Mucosa of descending colon (tissue), 3 donors: ENCODE results near the gene TNFRSF6B. TPM values are rescaled to one million over a fixed set of nuclear protein-coding genes. Genes with fewer than 3 reads are reported as not detected.

Source experiments
- ATAC-seq: fragments of 200-7000 bp; cut with Tn5 transposase; one replicate; pipeline ENCODE4 v1.9.1; 2020; ENCODE audit warnings: mild to moderate bottlenecking, moderate library complexity
- DNase-seq, 3 donors: peaks; one replicate each; pipeline ENCODE4 v3.0.0-alpha.2; 2020
- H3K36me3 ChIP-seq: fragments of 200-600 bp; one replicate; pipeline ENCODE4 v1.8.0; 2021; ENCODE audit warnings: low read depth, mild to moderate bottlenecking
- H3K4me1 ChIP-seq: fragments of 200-600 bp; one replicate; pipeline ENCODE4 v1.8.0; 2021; ENCODE audit warnings: low read depth, mild to moderate bottlenecking
- H3K4me3 ChIP-seq: fragments of 200-600 bp; one replicate; pipeline ENCODE4 v1.8.0; 2021; ENCODE audit warnings: mild to moderate bottlenecking
- H3K9me3 ChIP-seq: fragments of 200-600 bp; one replicate; pipeline ENCODE4 v1.8.0; 2021; ENCODE audit warnings: mild to moderate bottlenecking
- CTCF ChIP-seq: fragments of 200-600 bp; IDR thresholded peaks from one replicate; pipeline ENCODE4 v1.8.0; 2022; ENCODE audit warnings: antibody characterized with exemption, mild to moderate bottlenecking
- intact Hi-C, 2 donors: fragments of 100-400 bp; cut with DNase I in 1 of 2; cut with micrococcal nuclease in 1 of 2; formaldehyde crosslinking; loops; one replicate each; pipeline versions ENCODE4 v1.11.0 to v1.11.1; 2022; cut with DNase I, micrococcal nuclease
- total RNA-seq, 3 donors: library from RNA; stranded (reverse); fragmentation: NEBNext Ultra II Directional in 2 of 3; extraction: Animal tissue kit (Norgen Biotek cat#: 25700) in 2 of 3; gene quantifications; one replicate each; pipeline versions ENCODE4 v1.2.1 to v1.2.4, GENCODE V29; 2021 to 2023
- donor health status: DM: no; HTN: no; CAD: no; lungs with moderate emphysema.
- donor health status: DM: no; HTN: no; CAD: no.
- donor health status: DM: no; HTN: yes; CAD: no.

Gene TNFRSF6B
- total RNA-seq, 3 donors from 2014 or later = 19.7 TPM; not detected in 2

- Histone ChIP-seq H3K36me3 (no peaks in the 10 kb centered on the region), H3K4me3 (no peak overlapping the region), H3K4me1 (peaks cover 35% of the 10 kb centered on the region), H3K9me3 (no peaks in the 10 kb centered on the region)
- no peak for ATAC-seq
- TF ChIP-seq CTCF = no peak
- intact Hi-C loops = no loop called here
- DNase-seq = peak in 1 of 3 donors; percentile 56
Observed at GRCh38 chr20:63699466-63700198, 3.2 kb downstream of the TNFRSF6B start.

GRCh38 chr20:63700199-63701050 is 4.0 kb downstream of the TNFRSF6B start:
- DNase-seq = peak in 1 of 3 donors; percentile 51
- H3K9me3 ChIP-seq = no peaks in the 10 kb centered on the region
- no peak for ATAC-seq
- no peak overlapping the region for H3K4me3 ChIP-seq
- no peak for TF ChIP-seq CTCF
- H3K36me3 ChIP-seq = no peaks in the 10 kb centered on the region
- intact Hi-C loops = no loop called here
- H3K4me1 ChIP-seq = peaks cover 35% of the 10 kb centered on the region

- intact Hi-C loops = no loop called here
- Histone ChIP-seq H3K4me1 (peaks cover 35% of the 10 kb centered on the region), H3K36me3 (no peaks in the 10 kb centered on the region), H3K4me3 (no peak overlapping the region), H3K9me3 (no peaks in the 10 kb centered on the region)
- TF ChIP-seq CTCF = no peak
- peak in 1 of 3 donors; percentile 49 for DNase-seq
- ATAC-seq = no peak
Observed at GRCh38 chr20:63701051-63701328, 4.5 kb downstream of the TNFRSF6B start.

GRCh38 chr20:63701329-63702035 is 5.0 kb downstream of the TNFRSF6B start:
- Histone ChIP-seq H3K9me3 (no peaks in the 10 kb centered on the region), H3K4me1 (peaks cover 35% of the 10 kb centered on the region), H3K4me3 (no peak overlapping the region), H3K36me3 (no peaks in the 10 kb centered on the region)
- DNase-seq = peak in 1 of 3 donors; percentile 57
- no peak for ATAC-seq
- TF ChIP-seq CTCF = no peak
- intact Hi-C loops = no loop called here

- TF ChIP-seq CTCF = no peak
- no peak for ATAC-seq
- DNase-seq = peak in 1 of 3 donors; percentile 48
- intact Hi-C loops = no loop called here
- H3K4me1 ChIP-seq = peaks cover 29% of the 10 kb centered on the region
- H3K4me3 ChIP-seq = no peak overlapping the region
- H3K9me3 ChIP-seq = no peaks in the 10 kb centered on the region
- H3K36me3 ChIP-seq = no peaks in the 10 kb centered on the region
Observed at GRCh38 chr20:63702036-63702665, 5.7 kb downstream of the TNFRSF6B start.
